Muscle of leg (tissue), 11 donors: ENCODE data around the gene PKLR. TPM values are rescaled to one million over a fixed set of nuclear protein-coding genes. Genes with fewer than 3 reads are reported as not detected.
"Not testable (repeated sequence)": the region's sequence is repeated elsewhere in the genome, so short reads cannot be mapped to it uniquely, and the experiment has no call there.

Source experiments
- DNase-seq: peaks from one replicate; pipeline ENCODE4 v3.0.0; 2013
- H3K27ac ChIP-seq: one replicate; pipeline ENCODE4 v1.5.1; 2013; ENCODE audit warnings: mild to moderate bottlenecking, low read length, control low read depth
- H3K27me3 ChIP-seq: one replicate; pipeline ENCODE4 v1.6.1; 2013; ENCODE audit warnings: low read length; ENCODE audit not compliant: control insufficient read depth, insufficient read depth
- H3K36me3 ChIP-seq: one replicate; pipeline ENCODE4 v1.6.1; 2013; ENCODE audit warnings: low read length; ENCODE audit not compliant: control insufficient read depth, insufficient read depth
- H3K4me1 ChIP-seq: one replicate; pipeline ENCODE4 v1.6.1; 2013; ENCODE audit warnings: low read length; ENCODE audit not compliant: control insufficient read depth, insufficient read depth
- H3K4me3 ChIP-seq: one replicate; pipeline ENCODE4 v1.5.1; 2013; ENCODE audit warnings: low read length, control low read depth
- H3K9me3 ChIP-seq: replicated peaks from 2 replicates; pipeline ENCODE4 v1.6.1; 2013; ENCODE audit warnings: low read depth, low read length; ENCODE audit not compliant: control insufficient read depth
- WGBS: methylation state at CpG from one replicate; pipeline ENCODE4 v1.1.5; 2013; ENCODE audit warnings: missing lambda C conversion rate; ENCODE audit not compliant: insufficient coverage; 5-methylcytosine and 5-hydroxymethylcytosine counted together
- polyA plus RNA-seq, 8 donors: library from polyadenylated mRNA; unstranded; fragments of 120-200 nt; gene quantifications; one replicate each; pipeline versions ENCODE4 v1.2.1 to v1.2.3, GENCODE V29; 2013; ENCODE audit warnings: inconsistent platforms in 1 of 8, low replicate concordance in 1 of 8; ENCODE audit not compliant: insufficient read length in 8 of 8, insufficient read depth in 1 of 8
- total RNA-seq: library from RNA; stranded (reverse); fragments of 120-200 nt; gene quantifications from one replicate; pipeline ENCODE4 v1.2.4, GENCODE V29; 2013

The PKLR gene
- total and polyA plus RNA-seq, 9 donors, result 0.04 to 2.1 (median 0.18) TPM; not detected in 1

- DNase-seq, result peak; percentile 95
- 21% methylated on average over 23 of the region's 23 CpGs for WGBS
- no peaks in the 10 kb centered on the region for H3K9me3 ChIP-seq
- peak overlapping the region; percentile 42 for H3K27ac ChIP-seq
- H3K36me3 ChIP-seq, result peaks cover 36% of the 10 kb centered on the region
- no peaks in the 10 kb centered on the region for H3K27me3 ChIP-seq
- peaks cover 40% of the 10 kb centered on the region for H3K4me1 ChIP-seq
- H3K4me3 ChIP-seq, result peak overlapping the region; percentile 49
These were observed 50.4 kb downstream of the PKLR start for GRCh38 chr1:155250633-155251449.

GRCh38 chr1:155250246-155250632 is 51.0 kb downstream of the PKLR start:
- Histone ChIP-seq H3K27ac (peak overlapping the region; percentile 42), H3K9me3 (no peaks in the 10 kb centered on the region), H3K27me3 (no peaks in the 10 kb centered on the region), H3K36me3 (peaks cover 36% of the 10 kb centered on the region), H3K4me1 (peaks cover 37% of the 10 kb centered on the region), H3K4me3 (peak overlapping the region; percentile 49)
- 23% methylated on average over 25 of the region's 28 CpGs for WGBS
- DNase-seq, result no peak

GRCh38 chr1:155247667-155248553 is 53.3 kb downstream of the PKLR start:
- no peak overlapping the region for H3K4me3 ChIP-seq
- DNase-seq, result no peak
- H3K4me1 ChIP-seq, result peaks cover 32% of the 10 kb centered on the region
- peaks cover 33% of the 10 kb centered on the region for H3K36me3 ChIP-seq
- whole genome bisulfite sequencing, result 90% methylated on average over 24 of the region's 26 CpGs
- H3K27ac ChIP-seq, result no peak overlapping the region
- H3K27me3 ChIP-seq, result no peaks in the 10 kb centered on the region
- no peaks in the 10 kb centered on the region for H3K9me3 ChIP-seq

- not testable (repeated sequence) for H3K4me3 ChIP-seq, H3K27me3 ChIP-seq, H3K27ac ChIP-seq, DNase-seq, H3K9me3 ChIP-seq
- WGBS, result no CpG with 5 or more reads among the region's 3 CpGs
- H3K4me1 ChIP-seq, result peaks cover 37% of the 10 kb centered on the region
- peaks cover 33% of the 10 kb centered on the region for H3K36me3 ChIP-seq
These were observed 54.4 kb downstream of the PKLR start for GRCh38 chr1:155246796-155247195.

- DNase-seq, result no peak
- 74% methylated on average over 4 of the region's 8 CpGs for WGBS
- Histone ChIP-seq H3K4me1 (peaks cover 33% of the 10 kb centered on the region), H3K9me3 (no peaks in the 10 kb centered on the region), H3K27ac (peak overlapping the region; percentile 93), H3K4me3 (peak overlapping the region; percentile 61), H3K36me3 (peaks cover 27% of the 10 kb centered on the region), H3K27me3 (no peaks in the 10 kb centered on the region)
These were observed 56.1 kb downstream of the PKLR start for GRCh38 chr1:155245163-155245524.

- peaks cover 32% of the 10 kb centered on the region for H3K4me1 ChIP-seq
- 0% methylated on average over 35 of the region's 53 CpGs for WGBS
- H3K27ac ChIP-seq, result peak overlapping the region; percentile 93
- peak; percentile 100 for DNase-seq
- H3K36me3 ChIP-seq, result peaks cover 27% of the 10 kb centered on the region
- peak overlapping the region; percentile 61 for H3K4me3 ChIP-seq
- no peaks in the 10 kb centered on the region for H3K9me3 ChIP-seq
- H3K27me3 ChIP-seq, result no peaks in the 10 kb centered on the region
These were observed 56.7 kb downstream of the PKLR start for GRCh38 chr1:155244368-155245162.

- Histone ChIP-seq H3K27ac (peak overlapping the region; percentile 93), H3K4me1 (peaks cover 32% of the 10 kb centered on the region)
These were observed 58.4 kb downstream of the PKLR start for GRCh38 chr1:155242805-155243358.

GRCh38 chr1:155241841-155242264 is 59.4 kb downstream of the PKLR start:
- Histone ChIP-seq H3K27ac (no peak overlapping the region), H3K4me1 (peaks cover 32% of the 10 kb centered on the region), H3K27me3 (no peaks in the 10 kb centered on the region), H3K9me3 (no peaks in the 10 kb centered on the region), H3K36me3 (peaks cover 14% of the 10 kb centered on the region), H3K4me3 (no peak overlapping the region)
- WGBS, result 100% methylated on average over 1 of the region's 4 CpGs
- peak; percentile 38 for DNase-seq

More at GRCh38 chr1:155242805-155243358, 58.4 kb downstream of the PKLR start:
- DNase-seq, result no peak
- Histone ChIP-seq H3K4me3 (no peak overlapping the region), H3K36me3 (peaks cover 19% of the 10 kb centered on the region), H3K27me3 (no peaks in the 10 kb centered on the region), H3K9me3 (no peaks in the 10 kb centered on the region)
- WGBS, result no CpG with 5 or more reads among the region's 3 CpGs

- Histone ChIP-seq H3K27me3 (no peaks in the 10 kb centered on the region), H3K27ac (no peak overlapping the region), H3K4me1 (peaks cover 32% of the 10 kb centered on the region), H3K9me3 (no peaks in the 10 kb centered on the region), H3K4me3 (peak overlapping the region; percentile 42), H3K36me3 (peaks cover 15% of the 10 kb centered on the region)
- peak; percentile 90 for DNase-seq
- WGBS, result 50% methylated on average over 1 of the region's 4 CpGs
These were observed 60.1 kb downstream of the PKLR start for GRCh38 chr1:155241069-155241679.
